Activated T-helper 1 cell treated with anti-CD3 and anti-CD28 coated beads, Interleukin-12 subunit alpha, Interleukin-12 subunit beta, Interleukin-2, Interleukin-4 antibody, amounts not matched to agents 30 ng/mL and 10 ng/mL and 1 ng/mL, durations not matched to agents 14 hours and 24 hours and 36 hours (primary cell): ENCODE measurements around the gene TENM4. TPM values are rescaled to one million over a fixed set of nuclear protein-coding genes. Genes with fewer than 3 reads are reported as not detected.

ENCODE experiments used
- DNase-seq: peaks from one replicate; pipeline ENCODE4 v3.0.0; 2021; ENCODE audit warnings: low spot score
- H3K27ac Mint-ChIP-seq: one replicate; pipeline ENCODE4 v1.8.0; 2021; ENCODE audit warnings: mild to moderate bottlenecking, mixed read lengths
- H3K27me3 Mint-ChIP-seq: one replicate; pipeline ENCODE4 v1.8.0; 2022; ENCODE audit warnings: mild to moderate bottlenecking, moderate library complexity, mixed read lengths; ENCODE audit not compliant: insufficient read depth
- H3K36me3 Mint-ChIP-seq: one replicate; pipeline ENCODE4 v1.8.0; 2021; ENCODE audit warnings: low read depth, mixed read lengths
- H3K4me1 Mint-ChIP-seq: one replicate; pipeline ENCODE4 v1.8.0; 2021; ENCODE audit warnings: low read depth, mixed read lengths
- H3K4me3 Mint-ChIP-seq: one replicate; pipeline ENCODE4 v1.8.0; 2021; ENCODE audit warnings: mild to moderate bottlenecking, moderate library complexity, mixed read lengths
- H3K9me3 Mint-ChIP-seq: one replicate; pipeline ENCODE4 v1.8.0; 2021; ENCODE audit warnings: mixed read lengths
- intact Hi-C: fragments of 100-400 bp; cut with micrococcal nuclease; formaldehyde crosslinking; loops from one replicate; pipeline ENCODE4 v1.15.1; 2024
- total RNA-seq: library from RNA; stranded (reverse); gene quantifications from 2 replicates; pipeline ENCODE4 v1.2.3, GENCODE V29; 2022

TENM4 gene
- total RNA-seq, 1 donor from 2014 or later = 0.03 TPM

- intact Hi-C loops = no loop called here
- no peak for DNase-seq
- Mint-ChIP-seq H3K9me3 (no peaks in the 10 kb centered on the region), H3K27ac (no peak overlapping the region), H3K27me3 (peaks cover 7% of the 10 kb centered on the region), H3K36me3 (no peaks in the 10 kb centered on the region), H3K4me1 (no peaks in the 10 kb centered on the region), H3K4me3 (no peak overlapping the region)
Measured at GRCh38 chr11:78941226-78941851, 499.5 kb downstream of the TENM4 start.

- Mint-ChIP-seq H3K27ac (no peak overlapping the region), H3K36me3 (no peaks in the 10 kb centered on the region), H3K9me3 (no peaks in the 10 kb centered on the region), H3K4me1 (no peaks in the 10 kb centered on the region), H3K4me3 (no peak overlapping the region), H3K27me3 (peaks cover 7% of the 10 kb centered on the region)
- DNase-seq = no peak
- intact Hi-C loops = no loop called here
Measured at GRCh38 chr11:78940500-78941225, 500.2 kb downstream of the TENM4 start.

DNA sequence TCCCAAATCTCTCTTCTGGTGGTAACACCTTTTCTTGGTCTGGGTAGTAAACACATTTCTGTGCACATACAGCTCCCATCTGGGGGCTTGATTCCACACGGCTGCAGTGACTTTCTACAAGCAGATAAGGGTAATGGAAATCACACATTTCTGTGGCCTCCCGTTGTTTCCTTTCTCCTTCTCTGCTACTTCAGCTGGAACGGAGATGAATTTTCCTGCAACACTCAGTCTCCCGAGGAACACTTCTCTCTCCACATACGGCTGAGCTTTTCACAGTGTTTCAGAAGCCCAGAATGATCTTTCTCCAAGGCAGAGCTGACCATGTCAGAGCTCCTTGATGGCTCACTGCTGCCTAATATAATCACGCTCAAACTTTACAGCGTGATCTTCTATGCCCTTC, 501.9 kb downstream of the TENM4 start:
- Mint-ChIP-seq H3K27me3 (peaks cover 5% of the 10 kb centered on the region), H3K4me3 (no peak overlapping the region), H3K27ac (no peak overlapping the region), H3K4me1 (no peaks in the 10 kb centered on the region), H3K9me3 (no peaks in the 10 kb centered on the region), H3K36me3 (no peaks in the 10 kb centered on the region)
- intact Hi-C loops = no loop called here
- DNase-seq = no peak

DNA sequence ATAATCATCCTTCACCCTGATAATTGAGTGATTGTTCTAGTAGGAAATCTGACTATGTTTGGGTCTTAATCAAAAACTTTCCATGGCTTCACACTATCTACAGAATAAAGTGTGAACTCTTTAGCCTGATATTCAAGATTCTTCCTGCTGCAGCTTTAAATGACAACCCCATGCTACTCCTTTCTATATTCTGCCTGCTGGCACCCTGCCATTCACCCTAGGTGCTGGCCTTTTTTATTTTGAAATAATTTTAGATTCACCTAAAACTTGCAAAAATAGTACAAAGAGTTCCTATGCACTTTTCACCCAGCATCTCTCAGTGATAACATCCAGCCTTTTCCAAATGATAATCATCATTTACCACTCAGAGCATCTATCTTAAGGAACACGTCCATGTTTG, 502.8 kb downstream of the TENM4 start:
- no peak for DNase-seq
- no peaks in the 10 kb centered on the region for H3K9me3 Mint-ChIP-seq
- no peak overlapping the region for H3K4me3 Mint-ChIP-seq
- H3K36me3 Mint-ChIP-seq = no peaks in the 10 kb centered on the region
- no peaks in the 10 kb centered on the region for H3K4me1 Mint-ChIP-seq
- intact Hi-C loops = no loop called here
- H3K27me3 Mint-ChIP-seq = peaks cover 5% of the 10 kb centered on the region
- H3K27ac Mint-ChIP-seq = no peak overlapping the region

- no peak overlapping the region for H3K27ac Mint-ChIP-seq
- no peak for DNase-seq
- no peak overlapping the region for H3K4me3 Mint-ChIP-seq
- peaks cover 5% of the 10 kb centered on the region for H3K27me3 Mint-ChIP-seq
- no peaks in the 10 kb centered on the region for H3K4me1 Mint-ChIP-seq
- H3K36me3 Mint-ChIP-seq = no peaks in the 10 kb centered on the region
- H3K9me3 Mint-ChIP-seq = no peaks in the 10 kb centered on the region
- intact Hi-C loops = no loop called here
Measured at GRCh38 chr11:78935398-78936068, 505.3 kb downstream of the TENM4 start.

DNA sequence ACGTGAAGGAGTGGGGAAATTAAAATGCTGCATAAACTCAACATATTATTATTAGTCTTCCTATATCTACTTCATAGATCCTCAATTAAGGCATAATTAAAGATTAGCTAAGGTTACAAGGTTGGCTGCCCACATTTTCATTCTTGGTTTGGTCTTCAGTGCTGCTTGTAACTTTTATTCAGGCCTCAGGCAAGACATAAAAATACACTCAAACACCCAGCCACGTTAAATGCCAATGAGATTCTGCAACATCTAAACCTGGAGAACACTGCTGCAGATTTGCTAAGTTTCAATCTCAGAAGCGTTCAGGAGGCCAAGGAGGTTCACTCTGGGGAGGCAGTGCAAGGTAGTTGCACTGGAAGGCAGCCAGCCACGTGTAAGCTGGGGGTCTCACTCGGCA, 507.5 kb downstream of the TENM4 start:
- DNase-seq = no peak
- Mint-ChIP-seq H3K9me3 (no peaks in the 10 kb centered on the region), H3K36me3 (no peaks in the 10 kb centered on the region), H3K27ac (no peak overlapping the region), H3K4me1 (no peaks in the 10 kb centered on the region), H3K27me3 (peaks cover 2% of the 10 kb centered on the region), H3K4me3 (no peak overlapping the region)
- intact Hi-C loops = no loop called here

DNA sequence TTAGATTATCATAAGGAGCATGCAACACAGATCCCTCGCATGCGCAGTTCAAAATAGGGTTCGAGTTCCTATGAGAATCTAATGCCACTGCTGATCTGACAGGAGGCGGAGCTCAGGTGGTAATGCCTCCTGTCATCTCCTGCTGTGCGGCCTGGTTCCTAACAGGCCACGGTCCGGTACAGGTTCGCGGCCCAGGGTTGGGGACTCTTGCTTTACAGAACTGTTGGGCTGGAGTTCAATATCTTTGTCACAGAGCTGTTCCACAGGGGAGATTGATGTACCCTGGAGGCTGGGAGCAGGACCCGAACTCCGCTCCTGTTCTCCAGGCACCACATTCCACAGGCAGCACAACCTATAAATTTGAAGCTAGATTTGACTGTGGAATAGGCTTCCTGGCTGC, 508.1 kb downstream of the TENM4 start:
- H3K27ac Mint-ChIP-seq = no peak overlapping the region
- intact Hi-C loops = no loop called here
- peaks cover 4% of the 10 kb centered on the region for H3K27me3 Mint-ChIP-seq
- DNase-seq = no peak
- H3K9me3 Mint-ChIP-seq = no peaks in the 10 kb centered on the region
- no peaks in the 10 kb centered on the region for H3K4me1 Mint-ChIP-seq
- no peaks in the 10 kb centered on the region for H3K36me3 Mint-ChIP-seq
- no peak overlapping the region for H3K4me3 Mint-ChIP-seq

DNA sequence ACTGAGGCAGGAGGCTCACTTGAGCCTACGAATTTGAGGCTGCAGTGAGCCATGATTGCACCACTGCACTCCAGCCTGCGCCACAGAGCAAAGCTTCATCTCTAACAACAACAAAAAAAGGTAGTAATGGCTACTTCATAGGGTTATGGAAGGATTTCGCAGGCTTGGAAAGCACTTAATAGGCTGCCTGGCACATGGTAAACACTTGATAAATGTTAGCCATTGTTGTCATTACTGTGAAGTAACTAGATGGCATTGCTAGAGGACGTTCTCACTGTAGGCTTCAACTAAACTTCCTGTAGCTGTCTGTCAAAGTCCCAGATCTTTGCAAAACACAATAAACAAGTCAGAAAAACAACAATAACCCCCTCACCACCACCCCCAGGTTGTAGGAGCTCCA, 508.9 kb downstream of the TENM4 start:
- no peak overlapping the region for H3K4me3 Mint-ChIP-seq
- intact Hi-C loops = no loop called here
- H3K4me1 Mint-ChIP-seq = no peaks in the 10 kb centered on the region
- DNase-seq = no peak
- peaks cover 4% of the 10 kb centered on the region for H3K27me3 Mint-ChIP-seq
- H3K27ac Mint-ChIP-seq = no peak overlapping the region
- no peaks in the 10 kb centered on the region for H3K36me3 Mint-ChIP-seq
- H3K9me3 Mint-ChIP-seq = no peaks in the 10 kb centered on the region

- intact Hi-C loops = no loop called here
- H3K27ac Mint-ChIP-seq = no peak overlapping the region
- no peak for DNase-seq
- peaks cover 6% of the 10 kb centered on the region for H3K27me3 Mint-ChIP-seq
- H3K4me3 Mint-ChIP-seq = no peak overlapping the region
- no peaks in the 10 kb centered on the region for H3K4me1 Mint-ChIP-seq
- no peaks in the 10 kb centered on the region for H3K36me3 Mint-ChIP-seq
- no peaks in the 10 kb centered on the region for H3K9me3 Mint-ChIP-seq
Measured at GRCh38 chr11:78930810-78931523, 509.9 kb downstream of the TENM4 start.

DNA sequence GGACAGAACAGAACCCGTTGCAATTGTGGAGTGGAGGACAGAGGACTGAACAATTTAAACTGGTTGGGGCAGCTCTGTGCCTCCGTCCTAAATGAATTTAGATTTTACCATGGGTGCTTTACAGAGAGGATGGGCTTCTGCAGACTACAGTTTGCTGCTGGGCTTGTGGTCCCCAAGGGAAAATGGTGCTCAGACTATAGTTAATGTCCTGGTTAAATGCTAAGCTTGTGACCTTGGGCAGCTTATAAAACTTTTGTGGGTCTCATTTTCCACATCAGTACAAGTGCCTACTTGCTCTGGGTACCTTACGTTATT, 511.0 kb downstream of the TENM4 start:
- H3K27ac Mint-ChIP-seq = no peak overlapping the region
- H3K9me3 Mint-ChIP-seq = no peaks in the 10 kb centered on the region
- no peaks in the 10 kb centered on the region for H3K36me3 Mint-ChIP-seq
- intact Hi-C loops = no loop called here
- no peak overlapping the region for H3K4me3 Mint-ChIP-seq
- no peaks in the 10 kb centered on the region for H3K4me1 Mint-ChIP-seq
- no peak for DNase-seq
- peaks cover 7% of the 10 kb centered on the region for H3K27me3 Mint-ChIP-seq

GRCh38 chr11:78929207-78929905, 511.5 kb downstream of the TENM4 start:
- H3K9me3 Mint-ChIP-seq = no peaks in the 10 kb centered on the region
- H3K4me1 Mint-ChIP-seq = no peaks in the 10 kb centered on the region
- no peak overlapping the region for H3K4me3 Mint-ChIP-seq
- no peak for DNase-seq
- no peak overlapping the region for H3K27ac Mint-ChIP-seq
- no peaks in the 10 kb centered on the region for H3K36me3 Mint-ChIP-seq
- intact Hi-C loops = no loop called here
- peaks cover 7% of the 10 kb centered on the region for H3K27me3 Mint-ChIP-seq

GRCh38 chr11:78927511-78927910, 513.3 kb downstream of the TENM4 start:
- Mint-ChIP-seq H3K36me3 (no peaks in the 10 kb centered on the region), H3K27me3 (peaks cover 11% of the 10 kb centered on the region), H3K4me3 (no peak overlapping the region), H3K4me1 (no peaks in the 10 kb centered on the region), H3K9me3 (no peaks in the 10 kb centered on the region), H3K27ac (no peak overlapping the region)
- no peak for DNase-seq
- intact Hi-C loops = no loop called here
